Measurements from ENCODE around the gene UVSSA.

UVSSA gene

GRCh38 chr4:1367230-1367935 lies 20.4 kb downstream of the UVSSA start:
- H3K4me3 ChIP-seq (replicated peaks; ENCODE audit: low read depth, low read length) = no peak overlapping the region
- no peak for TF ChIP-seq CTCF (IDR thresholded peaks at IDR 0.05; ENCODE audit: low read length, missing control alignments)
- no peak for DNase-seq (ENCODE audit: low read depth)

- no peak overlapping the region for H3K4me3 ChIP-seq (replicated peaks; ENCODE audit: low read depth, low read length)
- no peak for TF ChIP-seq CTCF (IDR thresholded peaks at IDR 0.05; ENCODE audit: low read length, missing control alignments)
- no peak for DNase-seq (ENCODE audit: low read depth)
These were observed 20.9 kb downstream of the UVSSA start for GRCh38 chr4:1367936-1368289.

GRCh38 chr4:1368421-1369090 lies 21.5 kb downstream of the UVSSA start:
- H3K4me3 ChIP-seq (replicated peaks; ENCODE audit: low read depth, low read length) = no peak overlapping the region
- no peak for DNase-seq (ENCODE audit: low read depth)
- no peak for TF ChIP-seq CTCF (IDR thresholded peaks at IDR 0.05; ENCODE audit: low read length, missing control alignments)

GRCh38 chr4:1369091-1369450 lies 22.1 kb downstream of the UVSSA start:
- no peak for DNase-seq (ENCODE audit: low read depth)
- H3K4me3 ChIP-seq (replicated peaks; ENCODE audit: low read depth, low read length) = no peak overlapping the region
- no peak for TF ChIP-seq CTCF (IDR thresholded peaks at IDR 0.05; ENCODE audit: low read length, missing control alignments)

- TF ChIP-seq CTCF (IDR thresholded peaks at IDR 0.05; ENCODE audit: low read length, missing control alignments) = no peak
- H3K4me3 ChIP-seq (replicated peaks; ENCODE audit: low read depth, low read length) = no peak overlapping the region
- DNase-seq (ENCODE audit: low read depth) = no peak
These were observed 22.6 kb downstream of the UVSSA start for GRCh38 chr4:1369479-1370079.

GRCh38 chr4:1370321-1371124 lies 23.5 kb downstream of the UVSSA start:
- no peak for TF ChIP-seq CTCF (IDR thresholded peaks at IDR 0.05; ENCODE audit: low read length, missing control alignments)
- H3K4me3 ChIP-seq (replicated peaks; ENCODE audit: low read depth, low read length) = no peak overlapping the region
- no peak for DNase-seq (ENCODE audit: low read depth)
